ENCODE measurements around the gene ACAA1. TPM values are rescaled to one million over a fixed set of nuclear protein-coding genes. Genes with fewer than 3 reads are reported as not detected.
A peak's percentile ranks its signal among the peaks of the same experiment; 100 is the strongest.

ACAA1 gene
- total RNA-seq, 1 donor from 2014 or later: 120 TPM

DNA sequence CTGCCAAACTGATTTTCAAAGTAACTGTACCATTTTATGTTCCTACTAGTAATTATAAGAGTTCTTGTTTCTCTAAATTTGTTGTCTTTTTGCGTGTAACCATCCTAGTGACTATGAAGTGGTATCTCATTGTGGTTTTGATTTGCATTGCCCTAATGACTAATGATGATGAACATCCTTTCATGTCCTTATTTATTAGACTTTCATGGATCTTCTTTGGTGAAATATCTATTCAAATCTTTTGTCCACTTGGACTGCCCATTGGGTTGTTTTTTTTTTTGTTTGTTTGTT is 32.0 kb upstream of the ACAA1 start:
- H3K36me3 ChIP-seq: no peaks in the 10 kb centered on the region
- H3K4me3 ChIP-seq: no peak overlapping the region
- H3K9me3 ChIP-seq (replicated peaks): no peaks in the 10 kb centered on the region
- no peak overlapping the region for H3K27ac ChIP-seq (replicated peaks)
- peaks cover 63% of the 10 kb centered on the region for H3K4me1 ChIP-seq
- no peak for DNase-seq
- intact Hi-C loops (cut with micrococcal nuclease): no loop called here
- TF ChIP-seq, protein P1, sequence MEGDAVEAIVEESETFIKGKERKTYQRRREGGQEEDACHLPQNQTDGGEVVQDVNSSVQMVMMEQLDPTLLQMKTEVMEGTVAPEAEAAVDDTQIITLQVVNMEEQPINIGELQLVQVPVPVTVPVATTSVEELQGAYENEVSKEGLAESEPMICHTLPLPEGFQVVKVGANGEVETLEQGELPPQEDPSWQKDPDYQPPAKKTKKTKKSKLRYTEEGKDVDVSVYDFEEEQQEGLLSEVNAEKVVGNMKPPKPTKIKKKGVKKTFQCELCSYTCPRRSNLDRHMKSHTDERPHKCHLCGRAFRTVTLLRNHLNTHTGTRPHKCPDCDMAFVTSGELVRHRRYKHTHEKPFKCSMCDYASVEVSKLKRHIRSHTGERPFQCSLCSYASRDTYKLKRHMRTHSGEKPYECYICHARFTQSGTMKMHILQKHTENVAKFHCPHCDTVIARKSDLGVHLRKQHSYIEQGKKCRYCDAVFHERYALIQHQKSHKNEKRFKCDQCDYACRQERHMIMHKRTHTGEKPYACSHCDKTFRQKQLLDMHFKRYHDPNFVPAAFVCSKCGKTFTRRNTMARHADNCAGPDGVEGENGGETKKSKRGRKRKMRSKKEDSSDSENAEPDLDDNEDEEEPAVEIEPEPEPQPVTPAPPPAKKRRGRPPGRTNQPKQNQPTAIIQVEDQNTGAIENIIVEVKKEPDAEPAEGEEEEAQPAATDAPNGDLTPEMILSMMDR (IDR thresholded peaks at IDR 0.05; ENCODE audit: borderline replicate concordance): no peak
- no peaks in the 10 kb centered on the region for H3K27me3 ChIP-seq (ENCODE audit: low read depth)

GRCh38 chr3:38168151-38169026 is 31.5 kb upstream of the ACAA1 start:
- peaks cover 57% of the 10 kb centered on the region for H3K4me1 ChIP-seq

GRCh38 chr3:38167591-38167990 is 30.7 kb upstream of the ACAA1 start:
- no peak overlapping the region for H3K27ac ChIP-seq (replicated peaks)
- DNase-seq: no peak
- no peaks in the 10 kb centered on the region for H3K9me3 ChIP-seq (replicated peaks)
- H3K4me3 ChIP-seq: no peak overlapping the region
- H3K36me3 ChIP-seq: no peaks in the 10 kb centered on the region
- H3K27me3 ChIP-seq (ENCODE audit: low read depth): no peaks in the 10 kb centered on the region
- TF ChIP-seq, protein P1 (IDR thresholded peaks at IDR 0.05; ENCODE audit: borderline replicate concordance): no peak
- peaks cover 49% of the 10 kb centered on the region for H3K4me1 ChIP-seq
- intact Hi-C loops (cut with micrococcal nuclease): no loop called here

More at GRCh38 chr3:38168151-38169026, 31.5 kb upstream of the ACAA1 start:
- no peaks in the 10 kb centered on the region for H3K9me3 ChIP-seq (replicated peaks)
- DNase-seq: no peak
- H3K4me3 ChIP-seq: no peak overlapping the region
- no peak overlapping the region for H3K27ac ChIP-seq (replicated peaks)
- TF ChIP-seq, protein P1 (IDR thresholded peaks at IDR 0.05; ENCODE audit: borderline replicate concordance): no peak
- no peaks in the 10 kb centered on the region for H3K27me3 ChIP-seq (ENCODE audit: low read depth)
- no peaks in the 10 kb centered on the region for H3K36me3 ChIP-seq
- intact Hi-C loops (cut with micrococcal nuclease): no loop called here

- H3K4me1 ChIP-seq: peaks cover 49% of the 10 kb centered on the region
- H3K27me3 ChIP-seq (ENCODE audit: low read depth): no peaks in the 10 kb centered on the region
- no peaks in the 10 kb centered on the region for H3K9me3 ChIP-seq (replicated peaks)
- no peak for DNase-seq
- H3K36me3 ChIP-seq: no peaks in the 10 kb centered on the region
- H3K4me3 ChIP-seq: peak overlapping the region; percentile 100
- H3K27ac ChIP-seq (replicated peaks): peak overlapping the region; percentile 95
- intact Hi-C loops (cut with micrococcal nuclease): no loop called here
- TF ChIP-seq, protein P1 (IDR thresholded peaks at IDR 0.05; ENCODE audit: borderline replicate concordance): no peak
Measured at GRCh38 chr3:38165722-38166387, 28.9 kb upstream of the ACAA1 start.

- H3K9me3 ChIP-seq (replicated peaks): no peaks in the 10 kb centered on the region
- intact Hi-C loops (cut with micrococcal nuclease): no loop called here
- DNase-seq: peak; percentile 99
- TF ChIP-seq, protein P1 (IDR thresholded peaks at IDR 0.05; ENCODE audit: borderline replicate concordance): no peak
- H3K27ac ChIP-seq (replicated peaks): peak within 1 kb of the TSS; percentile 95
- H3K36me3 ChIP-seq: no peaks in the 10 kb centered on the region
- H3K27me3 ChIP-seq (ENCODE audit: low read depth): no peaks in the 10 kb centered on the region
- H3K4me3 ChIP-seq: peak within 1 kb of the TSS; percentile 100
- peaks cover 46% of the 10 kb centered on the region for H3K4me1 ChIP-seq
Measured at GRCh38 chr3:38164952-38165721, 28.2 kb upstream of the ACAA1 start, which contains the start of gene OXSR1. Gene OXSR1, plus strand, starts transcription at chr3:38165537. Its CDS starts 340 bp downstream, at chr3:38165877.

Data from left ventricle myocardium inferior (tissue), 1 donor.